GM19035 (cell line): Measurements from ENCODE around the gene LSG1.
"Not testable (repeated sequence)": the region's sequence is repeated elsewhere in the genome, so short reads cannot be mapped to it uniquely, and the experiment has no call there.

Experiments used
- ATAC-seq: cut with Tn5 transposase; IDR thresholded peaks from one replicate; pipeline ENCODE4 v1.9.1; 2021; ENCODE audit not compliant: unreplicated experiment

Gene LSG1

DNA sequence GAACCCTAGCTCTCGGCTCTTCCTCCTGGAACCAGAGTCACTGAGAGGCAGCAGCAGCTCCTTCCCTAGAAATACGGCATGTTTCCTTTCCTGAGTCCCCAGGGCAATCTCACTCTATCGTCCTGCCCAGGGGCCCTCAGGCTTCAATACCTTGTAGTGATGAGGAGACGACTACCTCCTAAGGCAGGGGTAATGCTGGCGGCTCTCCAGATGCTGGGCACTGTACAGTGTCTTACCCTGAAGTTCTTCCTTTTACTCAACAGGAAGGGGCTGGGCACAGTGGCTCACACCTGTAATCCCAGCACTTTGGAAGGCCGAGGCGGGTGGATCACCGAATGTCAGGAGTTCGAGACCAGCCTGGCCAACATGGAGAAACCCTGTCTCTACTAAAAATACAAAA, 52.2 kb downstream of the LSG1 start:
- no peak for ATAC-seq

DNA sequence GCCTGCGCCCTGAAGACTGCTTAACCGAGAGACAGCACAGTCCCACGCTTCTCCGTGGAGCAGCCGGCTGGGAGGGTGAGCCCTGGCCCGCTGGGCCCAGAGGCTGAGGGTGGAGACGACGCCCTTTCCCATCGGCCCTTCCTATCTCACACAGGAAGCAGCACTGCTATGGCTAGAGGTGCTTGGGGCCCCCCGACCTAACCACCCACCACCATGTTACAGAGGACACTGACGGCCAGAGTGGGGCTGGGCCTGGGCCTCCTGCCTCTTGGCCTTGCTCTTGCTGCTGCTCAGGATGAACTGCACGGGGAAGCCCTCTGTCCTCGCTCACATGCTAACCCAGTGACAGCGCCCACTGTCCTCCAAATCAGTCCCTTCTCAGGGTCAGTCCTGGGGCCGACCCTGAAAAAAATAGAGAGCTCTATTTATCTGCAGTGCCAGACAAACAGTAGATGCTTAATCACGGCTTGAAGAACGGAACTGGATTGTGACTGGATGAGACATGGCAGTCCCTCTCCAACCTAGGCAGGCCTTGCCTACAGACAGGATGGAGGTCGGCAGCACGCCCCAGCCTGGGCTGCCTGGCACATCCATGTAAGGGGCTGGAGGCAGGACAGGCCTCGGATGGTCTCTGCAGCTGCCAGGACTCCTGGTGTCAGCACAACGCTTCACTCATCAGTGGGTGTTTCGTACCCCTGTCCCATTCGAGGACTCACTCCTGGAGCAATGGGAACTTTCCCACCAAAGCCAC, 53.0 kb downstream of the LSG1 start:
- ATAC-seq = no peak

DNA sequence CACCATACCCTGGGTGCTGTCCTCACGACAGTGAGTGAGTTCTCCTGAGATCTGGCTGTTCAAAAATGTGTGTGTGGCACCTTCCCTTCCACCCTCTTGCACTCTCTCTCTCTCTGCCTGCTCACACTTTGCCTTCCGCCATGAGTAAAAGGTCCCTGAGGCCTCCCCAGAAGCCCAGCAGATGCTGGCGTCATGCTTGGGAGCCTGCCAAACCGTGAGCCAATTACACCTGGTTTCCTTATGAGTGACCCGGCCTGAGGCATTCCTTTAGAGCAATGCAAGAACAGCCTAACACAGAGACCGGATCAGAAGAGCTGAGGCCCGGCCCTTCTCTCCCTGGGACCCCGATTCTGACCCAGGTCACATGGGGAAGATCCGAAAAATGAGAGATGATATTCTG, 54.2 kb downstream of the LSG1 start:
- no peak for ATAC-seq

DNA sequence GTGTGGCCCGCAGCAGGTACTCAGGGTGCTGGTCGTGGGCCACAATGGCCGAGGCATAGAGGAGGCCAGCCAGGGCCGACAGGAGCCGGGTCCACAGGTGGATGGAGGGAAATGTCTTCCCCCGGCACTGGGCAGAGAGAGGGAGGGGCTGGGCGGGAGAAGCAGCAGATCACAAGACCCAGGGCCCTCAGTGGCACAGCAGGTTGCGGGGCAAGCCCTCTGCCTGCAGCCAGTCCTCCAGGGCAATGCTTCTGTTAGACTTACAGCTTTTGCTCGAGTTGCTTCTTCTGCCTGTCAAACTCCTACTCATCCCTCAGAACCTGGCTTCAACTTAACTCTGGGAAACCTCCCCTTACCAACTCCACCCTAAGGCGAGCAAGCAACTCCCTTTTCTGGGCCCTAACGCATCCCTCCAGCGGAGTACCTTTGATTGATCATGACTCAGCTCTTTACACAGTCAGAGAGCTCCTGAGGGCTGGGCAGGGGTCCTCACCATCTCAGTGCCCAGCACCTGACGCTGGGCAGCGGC, 54.8 kb downstream of the LSG1 start:
- no peak for ATAC-seq

- no peak for ATAC-seq
Measured at GRCh38 chr3:194615226-194615625, 56.8 kb downstream of the LSG1 start.

DNA sequence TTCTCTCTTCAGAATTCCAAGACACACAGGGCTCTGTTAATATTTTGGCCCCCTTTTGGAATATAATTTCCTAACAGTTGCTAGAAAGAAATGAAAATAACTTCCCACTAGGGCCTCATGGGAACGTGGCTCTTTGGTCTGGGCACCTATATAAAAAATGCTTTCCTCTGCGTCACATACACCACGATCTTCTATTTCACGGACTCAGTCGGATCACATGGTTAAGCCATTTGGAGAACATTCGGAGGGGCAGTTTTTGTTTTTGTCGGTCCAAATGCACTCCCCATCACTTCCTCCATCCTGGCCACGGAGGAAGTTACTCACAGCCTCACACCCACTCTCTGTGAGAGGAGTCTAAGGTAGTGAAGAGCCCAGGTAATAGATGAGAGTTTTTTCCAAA, 59.8 kb downstream of the LSG1 start:
- no peak for ATAC-seq

DNA sequence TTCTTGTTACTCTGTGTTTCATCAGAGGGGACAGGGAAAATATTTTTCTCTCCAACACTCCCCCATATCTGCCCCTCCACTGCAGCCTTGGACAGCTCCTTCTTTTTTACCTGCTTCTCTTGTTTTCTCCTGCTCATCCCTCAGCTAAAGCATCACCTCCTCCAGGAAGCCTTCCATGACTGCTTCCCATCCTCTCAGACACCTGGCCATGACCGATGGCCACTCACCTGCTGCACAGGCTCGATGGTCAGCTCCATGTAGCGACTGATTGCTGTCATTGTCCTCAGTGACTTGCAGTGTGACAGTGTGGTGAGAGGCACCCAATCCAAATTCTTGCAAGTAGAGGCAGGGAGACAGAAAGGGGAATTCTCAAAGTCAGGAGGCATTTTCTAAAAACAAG, 61.3 kb downstream of the LSG1 start:
- no peak for ATAC-seq

GRCh38 chr3:194609601-194610000, 62.4 kb downstream of the LSG1 start:
- no peak for ATAC-seq

- ATAC-seq = no peak
Measured at GRCh38 chr3:194608981-194609380, 63.0 kb downstream of the LSG1 start.

DNA sequence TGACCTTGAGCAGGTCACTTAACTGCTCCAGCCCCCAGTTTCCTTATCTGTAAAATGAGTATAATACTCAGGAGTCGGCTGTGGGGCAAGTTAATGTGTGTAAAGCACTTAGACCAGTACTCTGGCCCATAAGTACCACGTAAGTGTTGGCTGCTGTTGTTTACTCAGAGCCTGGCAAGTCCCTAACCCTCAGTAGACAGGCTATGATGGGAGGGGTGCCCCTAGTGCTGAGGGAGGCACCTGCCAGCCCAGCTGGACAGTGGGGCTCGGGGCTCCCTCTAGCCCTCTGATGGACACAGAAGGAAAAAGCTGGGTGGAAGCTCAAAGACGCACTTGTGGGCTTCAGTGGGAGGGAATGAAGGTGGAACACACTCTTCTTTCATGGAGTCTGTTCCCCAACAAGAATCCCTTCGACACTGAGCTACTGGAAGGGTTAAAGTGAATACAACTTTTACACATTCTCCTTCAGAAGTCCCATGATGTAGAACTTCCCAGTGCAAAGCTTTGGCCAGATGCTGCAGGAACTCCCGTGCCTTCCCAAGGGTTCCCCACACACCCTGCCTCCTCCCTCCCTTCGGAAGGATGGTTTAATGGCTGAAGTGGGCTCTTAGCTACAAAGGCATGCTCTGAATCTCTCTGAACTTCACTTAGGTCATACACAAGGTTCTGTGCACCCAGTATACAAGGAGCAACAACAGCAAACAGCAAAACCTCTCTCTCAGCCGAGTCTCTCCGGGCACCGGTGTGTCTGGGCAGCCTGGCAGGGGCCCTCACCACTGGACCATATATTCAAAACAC, 64.2 kb downstream of the LSG1 start:
- ATAC-seq = no peak

DNA sequence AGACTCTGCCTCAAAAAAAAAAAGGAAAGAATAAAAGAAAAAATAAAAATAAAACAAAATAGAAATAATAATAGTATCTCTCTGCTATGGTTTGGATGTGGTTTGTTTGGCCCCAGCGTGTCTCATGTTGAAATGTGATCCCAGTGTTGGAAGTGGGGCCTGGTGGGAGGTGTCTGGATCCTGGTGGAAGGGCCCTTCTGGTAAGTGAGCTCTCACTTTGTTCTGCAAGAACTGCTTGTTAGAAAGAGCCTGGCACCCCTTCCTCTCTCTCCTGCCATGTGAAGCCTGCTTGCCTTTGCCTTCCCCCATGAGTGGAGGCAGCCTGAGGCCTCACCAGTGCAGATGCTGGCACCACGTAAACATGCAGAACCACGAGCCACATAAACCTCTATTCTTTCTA, 65.0 kb downstream of the LSG1 start:
- ATAC-seq = no peak

GRCh38 chr3:194606163-194606562, 65.8 kb downstream of the LSG1 start:
- ATAC-seq = no peak

DNA sequence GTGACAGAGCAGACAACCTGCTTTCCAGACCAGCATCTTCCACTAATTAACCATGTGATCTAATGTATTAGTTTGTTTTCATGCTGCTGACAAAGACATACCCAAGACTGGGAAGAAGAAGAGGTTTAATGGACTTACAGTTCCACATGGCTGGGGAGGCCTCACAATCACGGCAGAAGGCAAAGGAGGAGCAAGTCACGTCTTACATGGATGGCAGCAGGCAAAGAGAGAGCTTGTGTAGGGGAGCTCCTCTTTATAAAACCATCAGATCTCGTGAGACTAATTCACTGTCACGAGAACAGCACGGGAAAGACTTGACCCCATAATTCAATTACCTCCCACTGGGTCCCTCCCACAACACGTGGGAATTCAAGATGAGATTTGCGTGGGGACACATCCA, 66.7 kb downstream of the LSG1 start:
- ATAC-seq = not testable (repeated sequence)

DNA sequence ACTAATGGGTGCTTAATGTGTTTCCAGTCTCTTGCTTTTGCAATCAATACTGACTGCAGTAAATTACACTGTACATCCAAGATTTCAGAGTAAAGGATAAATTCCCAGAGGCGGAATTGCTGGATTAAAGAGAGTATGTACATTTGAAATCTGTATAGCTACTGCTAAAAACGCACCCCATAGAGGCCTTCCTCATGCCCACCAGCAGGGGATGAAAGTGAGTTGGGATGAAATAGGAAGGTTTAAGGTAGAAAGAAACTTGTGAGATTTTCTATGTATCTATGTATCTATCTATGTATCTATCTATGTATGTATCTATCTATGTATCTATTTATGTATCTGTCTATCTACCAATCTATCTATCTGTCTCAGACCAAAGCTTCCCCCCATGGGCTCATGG, 67.2 kb downstream of the LSG1 start:
- ATAC-seq = no peak

DNA sequence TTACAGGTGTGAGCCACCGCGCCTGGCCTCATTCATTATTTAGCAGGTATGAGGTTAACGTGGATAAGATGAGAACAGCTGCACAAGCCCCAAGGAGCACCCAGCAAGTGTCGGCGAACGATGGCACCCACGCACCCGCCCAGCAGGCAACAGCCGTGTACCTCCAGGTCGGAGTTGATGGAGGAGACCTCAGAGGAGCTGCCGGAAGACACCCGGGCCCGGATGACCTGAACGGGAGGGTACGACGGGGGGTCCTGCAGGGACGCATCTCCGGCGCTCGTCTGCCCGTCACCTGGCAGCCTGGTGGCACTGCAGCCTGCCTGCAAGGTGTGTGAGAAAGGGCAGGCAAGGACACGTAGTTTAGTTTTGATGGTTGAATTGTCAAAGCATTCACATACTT, 67.9 kb downstream of the LSG1 start:
- no peak for ATAC-seq

DNA sequence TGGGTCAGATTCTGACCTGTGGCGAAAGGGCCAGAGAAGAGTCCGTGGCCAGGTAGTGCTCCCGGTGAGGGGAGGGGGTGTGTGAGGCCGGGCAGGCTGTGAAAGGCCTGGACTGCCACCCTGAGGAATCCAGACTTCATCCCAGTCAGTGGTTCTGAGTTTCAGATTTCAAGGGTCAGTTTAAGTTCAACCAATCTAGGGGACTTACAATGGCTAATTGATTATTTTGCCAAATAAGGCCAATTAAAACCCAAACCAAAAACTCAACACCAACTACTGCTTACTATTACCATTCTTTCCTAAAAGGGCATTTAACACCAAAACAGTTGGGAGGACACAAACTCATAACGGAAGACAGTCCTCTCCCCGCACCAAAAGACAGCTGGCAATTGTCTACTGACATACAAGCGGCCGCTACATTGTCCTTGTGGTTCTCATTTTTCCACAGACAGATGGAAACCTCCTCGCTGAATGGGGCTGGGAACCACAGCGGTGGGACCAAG, 69.3 kb downstream of the LSG1 start:
- no peak for ATAC-seq

GRCh38 chr3:194598771-194599557, 73.0 kb downstream of the LSG1 start:
- no peak for ATAC-seq

GRCh38 chr3:194596906-194597305, 75.1 kb downstream of the LSG1 start:
- no peak for ATAC-seq

GRCh38 chr3:194592798-194593752, 78.9 kb downstream of the LSG1 start:
- no peak for ATAC-seq
